ENCODE data around the gene FAXC.

DNA sequence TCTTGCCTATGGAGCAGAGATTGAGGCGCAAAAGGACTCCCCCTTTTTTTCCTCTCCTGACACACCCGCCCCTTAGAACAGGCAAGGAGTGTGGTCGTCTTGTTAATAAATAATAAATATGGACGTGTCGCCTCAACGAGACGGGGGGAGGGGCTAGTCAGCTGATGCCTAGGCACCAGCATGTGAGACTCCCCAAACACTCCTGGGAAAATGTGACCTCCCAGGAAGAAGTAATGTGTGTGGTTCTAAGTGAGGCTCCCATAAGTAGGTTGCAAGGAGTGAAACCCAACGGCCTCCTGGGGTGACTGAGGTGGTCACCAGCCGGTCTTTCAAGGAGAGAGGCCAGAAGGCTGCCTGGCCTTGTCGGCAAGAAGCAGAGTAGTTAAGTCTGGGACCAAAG lies 1.1 kb upstream of the FAXC start:
- TF ChIP-seq CTCF (IDR thresholded peaks at IDR 0.05) (no peak), POLR2A (IDR thresholded peaks at IDR 0.05) (no peak)

All from suprapubic skin (tissue), 3 donors.